Transverse colon (tissue), 4 donors: Measurements from ENCODE around the gene SHB.

ENCODE experiments used
- EP300 ChIP-seq: sonication (generic); formaldehyde crosslinking; IDR thresholded peaks from one replicate; pipeline ENCODE4 v1.6.1; 2017; ENCODE audit warnings: antibody characterized with exemption, low read depth
- POLR2A ChIP-seq: fragments of 450-650 bp; IDR thresholded peaks from one replicate; pipeline ENCODE4 v1.6.1; 2016; ENCODE audit warnings: antibody characterized with exemption, mild to moderate bottlenecking, moderate library complexity
- POLR2AphosphoS5 ChIP-seq, 3 donors: sonication (generic); formaldehyde crosslinking; IDR thresholded peaks; one replicate each; pipeline ENCODE4 v1.6.1; 2016; ENCODE audit warnings: antibody characterized with exemption in 3 of 3
- TF ChIP-seq, protein P1 (sequence below), 5 experiments: fragments of 200-600 bp in 3 of 5; fragments of 450-650 bp in 2 of 5; sonication (generic) in 3 of 5; IDR thresholded peaks; 1 replicate in 2 of 5; 2 replicates in 3 of 5; pipeline ENCODE4 v1.5.1; 2016 to 2017; ENCODE audit warnings: antibody characterized with exemption in 5 of 5, inconsistent platforms in 3 of 5, mild to moderate bottlenecking in 2 of 5, moderate library complexity in 1 of 5

DNA sequence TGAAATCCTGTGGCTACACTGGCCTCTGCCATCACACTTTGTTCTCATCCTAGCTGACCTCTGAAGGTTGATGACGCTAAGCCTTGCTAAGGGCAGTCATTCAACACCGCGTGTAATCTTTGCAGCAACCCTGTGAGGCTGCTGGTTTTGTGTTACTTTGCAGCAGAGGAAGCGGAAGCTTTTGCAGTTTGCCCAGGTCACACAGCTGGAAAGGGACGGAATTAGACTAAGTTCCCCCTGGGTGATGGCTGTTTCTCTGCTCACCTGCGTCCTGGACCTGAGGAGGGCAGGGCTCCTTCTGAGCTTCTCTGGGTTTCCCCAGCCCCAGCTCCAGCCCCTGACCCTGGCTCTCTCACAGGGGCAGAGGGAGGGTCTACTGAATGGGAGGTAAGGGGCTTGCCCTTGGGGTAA lies 157.8 kb downstream of the SHB start:
- TF ChIP-seq POLR2AphosphoS5 (IDR thresholded peaks at IDR 0.05) (no peak), POLR2A (no peak), EP300 (no peak)
- TF ChIP-seq, protein P1, sequence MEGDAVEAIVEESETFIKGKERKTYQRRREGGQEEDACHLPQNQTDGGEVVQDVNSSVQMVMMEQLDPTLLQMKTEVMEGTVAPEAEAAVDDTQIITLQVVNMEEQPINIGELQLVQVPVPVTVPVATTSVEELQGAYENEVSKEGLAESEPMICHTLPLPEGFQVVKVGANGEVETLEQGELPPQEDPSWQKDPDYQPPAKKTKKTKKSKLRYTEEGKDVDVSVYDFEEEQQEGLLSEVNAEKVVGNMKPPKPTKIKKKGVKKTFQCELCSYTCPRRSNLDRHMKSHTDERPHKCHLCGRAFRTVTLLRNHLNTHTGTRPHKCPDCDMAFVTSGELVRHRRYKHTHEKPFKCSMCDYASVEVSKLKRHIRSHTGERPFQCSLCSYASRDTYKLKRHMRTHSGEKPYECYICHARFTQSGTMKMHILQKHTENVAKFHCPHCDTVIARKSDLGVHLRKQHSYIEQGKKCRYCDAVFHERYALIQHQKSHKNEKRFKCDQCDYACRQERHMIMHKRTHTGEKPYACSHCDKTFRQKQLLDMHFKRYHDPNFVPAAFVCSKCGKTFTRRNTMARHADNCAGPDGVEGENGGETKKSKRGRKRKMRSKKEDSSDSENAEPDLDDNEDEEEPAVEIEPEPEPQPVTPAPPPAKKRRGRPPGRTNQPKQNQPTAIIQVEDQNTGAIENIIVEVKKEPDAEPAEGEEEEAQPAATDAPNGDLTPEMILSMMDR (IDR thresholded peaks at IDR 0.05): no peak
